K562 (cell line): ENCODE measurements around the gene DNAAF1. TPM values are rescaled to one million over a fixed set of nuclear protein-coding genes. Genes with fewer than 3 reads are reported as not detected.

ENCODE experiments used
- CC2D1A ChIP-seq: fragments of 450-650 bp; IDR thresholded peaks from 2 replicates; pipeline ENCODE4 v1.6.1; 2017; ENCODE audit warnings: mild to moderate bottlenecking
- CCNT2 ChIP-seq: IDR thresholded peaks from 2 replicates; pipeline ENCODE4 v1.6.1; 2011; ENCODE audit warnings: borderline replicate concordance, low read depth, mild to moderate bottlenecking, moderate library complexity, mixed read lengths, low read length; ENCODE audit not compliant: insufficient read length; ENCODE audit errors: extremely low read depth
- CREB5 ChIP-seq: fragments of 250-450 bp; sonication (Bioruptor Pico); IDR thresholded peaks from 2 replicates; pipeline ENCODE4 v1.5.0; 2020; ENCODE audit warnings: mild to moderate bottlenecking
- FOXP1 ChIP-seq: sonication (generic); formaldehyde crosslinking; IDR thresholded peaks from 2 replicates; pipeline ENCODE4 v1.8.0; 2022; ENCODE audit warnings: mild to moderate bottlenecking, missing genetic modification reagents
- IRF2 ChIP-seq: sonication (generic); formaldehyde crosslinking; IDR thresholded peaks from 2 replicates; pipeline ENCODE4 v1.8.1; 2022; ENCODE audit warnings: mild to moderate bottlenecking, missing genetic modification reagents
- KAT7 ChIP-seq: sonication (generic); formaldehyde crosslinking; IDR thresholded peaks from 2 replicates; pipeline ENCODE4 v1.8.0; 2022; ENCODE audit warnings: missing genetic modification reagents, mild to moderate bottlenecking, borderline replicate concordance
- MITF ChIP-seq: IDR thresholded peaks from 2 replicates; pipeline ENCODE4 v1.6.1; 2014; ENCODE audit warnings: antibody characterized with exemption
- MTA2 ChIP-seq: fragments of 450-650 bp; IDR thresholded peaks from 2 replicates; pipeline ENCODE4 v1.6.1; 2016; ENCODE audit warnings: low read depth
- NBN ChIP-seq: fragments of 450-650 bp; IDR thresholded peaks from 2 replicates; pipeline ENCODE4 v1.6.1; 2016; ENCODE audit warnings: low read depth, mild to moderate bottlenecking
- NR4A1 ChIP-seq, 2 experiments: fragments of 250-450 bp in 1 of 2; fragments of 450-650 bp in 1 of 2; sonication (Bioruptor Pico) in 1 of 2; IDR thresholded peaks; 2 replicates each; pipeline versions ENCODE4 v1.4.0 to v1.6.1; 2016 to 2020; ENCODE audit warnings: mild to moderate bottlenecking in 2 of 2, missing compliant biosample characterization in 1 of 2, missing genetic modification characterization in 1 of 2, moderate library complexity in 1 of 2
- SIRT6 ChIP-seq: IDR thresholded peaks from one replicate; pipeline ENCODE4 v1.6.1; 2012; ENCODE audit warnings: low read depth, mild to moderate bottlenecking, control low read depth, inconsistent platforms, low read length, moderate library complexity
- TSHZ1 ChIP-seq: fragments of 250-450 bp; sonication (Bioruptor Pico); IDR thresholded peaks from 2 replicates; pipeline ENCODE4 v1.4.0; 2020; ENCODE audit warnings: mild to moderate bottlenecking, moderate library complexity
- ZFX ChIP-seq: sonication (generic); formaldehyde crosslinking; IDR thresholded peaks from 2 replicates; pipeline ENCODE4 v1.8.0; 2022; ENCODE audit warnings: mild to moderate bottlenecking, missing genetic modification reagents, moderate library complexity
- ZNF224 ChIP-seq: sonication (generic); formaldehyde crosslinking; IDR thresholded peaks from 2 replicates; pipeline ENCODE4 v1.8.0; 2022; ENCODE audit warnings: mild to moderate bottlenecking, missing genetic modification reagents
- ZNF316 ChIP-seq: fragments of 450-650 bp; IDR thresholded peaks from 2 replicates; pipeline ENCODE4 v1.6.1; 2016
- ZNF408 ChIP-seq: fragments of 250-450 bp; sonication (Bioruptor Pico); IDR thresholded peaks from 2 replicates; pipeline ENCODE4 v1.4.0; 2020; ENCODE audit warnings: low read depth, mild to moderate bottlenecking, moderate library complexity
- polyA plus RNA-seq, 8 experiments: library from polyadenylated mRNA; depleted of rRNA in 4 of 8; stranded (reverse) in 5 of 8; unstranded in 3 of 8; fragments of >200 nt; fragmentation: Nextera tagmentation in 2 of 8; fragmentation: Illumina TruSeq in 1 of 8; extraction: Ambion mirVana in 2 of 8; extraction: Trizol in 1 of 8; gene quantifications; 2 replicates each; pipeline versions ENCODE4 v1.2.1 to v1.2.3, GENCODE V29; 2011 to 2014; ENCODE audit warnings: inconsistent platforms in 1 of 8, missing spikeins in 1 of 8
- total RNA-seq, 7 experiments: library from RNA; depleted of rRNA in 6 of 7; stranded (reverse); fragments of >200 nt in 6 of 7; fragmentation: Illumina TruSeq in 2 of 7; extraction: Trizol in 2 of 7; gene quantifications; 2 replicates each; pipeline versions ENCODE4 v1.2.1 to v1.2.3, GENCODE V29; 2011 to 2021; ENCODE audit warnings: low replicate concordance in 1 of 7
- TF ChIP-seq, protein P1 (sequence below): fragments of 450-650 bp; formaldehyde crosslinking; IDR thresholded peaks from 2 replicates; pipeline ENCODE4 v1.4.0; 2020; ENCODE audit warnings: mild to moderate bottlenecking, mixed read lengths
- TF ChIP-seq, protein P2 (sequence below): sonication (generic); formaldehyde crosslinking; IDR thresholded peaks from 2 replicates; pipeline ENCODE4 v1.8.1; 2023; ENCODE audit warnings: mild to moderate bottlenecking, missing genetic modification reagents

Gene DNAAF1
- total and polyA plus RNA-seq, 9 of the 15 experiments (the other 6 are each of a cell fraction or from before 2014, with no cell fraction given): 0.01 TPM; not detected in 8

DNA sequence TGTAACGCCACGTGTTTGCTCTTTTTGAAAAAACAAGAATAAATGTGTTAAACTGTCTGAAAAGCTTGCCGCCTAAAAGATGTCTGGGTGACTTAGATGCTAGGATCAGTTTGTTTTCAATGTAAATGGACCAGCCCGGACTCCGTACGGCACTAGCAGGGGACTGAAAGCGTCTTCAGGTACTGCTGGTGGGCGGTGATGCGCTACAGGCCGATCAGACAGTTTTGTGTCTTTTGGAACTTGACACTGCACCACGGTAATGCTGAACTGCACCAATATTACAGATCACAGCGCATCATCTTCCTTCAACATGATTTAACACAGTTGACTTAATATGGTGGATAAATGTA is 27.6 kb upstream of the DNAAF1 start (continued):
- TF ChIP-seq, protein P1, sequence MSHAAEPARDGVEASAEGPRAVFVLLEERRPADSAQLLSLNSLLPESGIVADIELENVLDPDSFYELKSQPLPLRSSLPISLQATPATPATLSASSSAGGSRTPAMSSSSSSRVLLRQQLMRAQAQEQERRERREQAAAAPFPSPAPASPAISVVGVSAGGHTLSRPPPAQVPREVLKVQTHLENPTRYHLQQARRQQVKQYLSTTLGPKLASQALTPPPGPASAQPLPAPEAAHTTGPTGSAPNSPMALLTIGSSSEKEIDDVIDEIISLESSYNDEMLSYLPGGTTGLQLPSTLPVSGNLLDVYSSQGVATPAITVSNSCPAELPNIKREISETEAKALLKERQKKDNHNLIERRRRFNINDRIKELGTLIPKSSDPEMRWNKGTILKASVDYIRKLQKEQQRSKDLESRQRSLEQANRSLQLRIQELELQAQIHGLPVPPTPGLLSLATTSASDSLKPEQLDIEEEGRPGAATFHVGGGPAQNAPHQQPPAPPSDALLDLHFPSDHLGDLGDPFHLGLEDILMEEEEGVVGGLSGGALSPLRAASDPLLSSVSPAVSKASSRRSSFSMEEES (CRISPR knock-in tag): no peak
- TF ChIP-seq NR4A1 (CRISPR knock-in tag; IDR thresholded peaks at IDR 0.05) (no peak), NR4A1 (tag; IDR thresholded peaks at IDR 0.05) (0 out of 2 replicates have a peak, but pooled peaks have one; percentile 13), FOXP1 (CRISPR knock-in tag) (no peak), NBN (0 out of 2 replicates have a peak, but pooled peaks have one; percentile 29), MTA2 (no peak), ZNF224 (CRISPR knock-in tag) (no peak), ZFX (CRISPR knock-in tag) (no peak), ZNF408 (CRISPR knock-in tag) (no peak), CCNT2 (no peak), CREB5 (CRISPR knock-in tag) (no peak), IRF2 (CRISPR knock-in tag) (no peak), KAT7 (0 out of 2 replicates have a peak, but pooled peaks have one; percentile 39), MITF (no peak), TSHZ1 (CRISPR knock-in tag) (no peak), ZNF316 (no peak), CC2D1A (no peak), SIRT6 (no peak)
- TF ChIP-seq, protein P2, sequence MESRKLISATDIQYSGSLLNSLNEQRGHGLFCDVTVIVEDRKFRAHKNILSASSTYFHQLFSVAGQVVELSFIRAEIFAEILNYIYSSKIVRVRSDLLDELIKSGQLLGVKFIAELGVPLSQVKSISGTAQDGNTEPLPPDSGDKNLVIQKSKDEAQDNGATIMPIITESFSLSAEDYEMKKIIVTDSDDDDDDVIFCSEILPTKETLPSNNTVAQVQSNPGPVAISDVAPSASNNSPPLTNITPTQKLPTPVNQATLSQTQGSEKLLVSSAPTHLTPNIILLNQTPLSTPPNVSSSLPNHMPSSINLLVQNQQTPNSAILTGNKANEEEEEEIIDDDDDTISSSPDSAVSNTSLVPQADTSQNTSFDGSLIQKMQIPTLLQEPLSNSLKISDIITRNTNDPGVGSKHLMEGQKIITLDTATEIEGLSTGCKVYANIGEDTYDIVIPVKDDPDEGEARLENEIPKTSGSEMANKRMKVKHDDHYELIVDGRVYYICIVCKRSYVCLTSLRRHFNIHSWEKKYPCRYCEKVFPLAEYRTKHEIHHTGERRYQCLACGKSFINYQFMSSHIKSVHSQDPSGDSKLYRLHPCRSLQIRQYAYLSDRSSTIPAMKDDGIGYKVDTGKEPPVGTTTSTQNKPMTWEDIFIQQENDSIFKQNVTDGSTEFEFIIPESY (CRISPR knock-in tag): no peak
